PC-9 (cell line): ENCODE results near the gene BLOC1S1. TPM values are rescaled to one million over a fixed set of nuclear protein-coding genes. Genes with fewer than 3 reads are reported as not detected.

ENCODE experiments used
- BruUV-seq: library from RNA; stranded (reverse); fragments of 400-500 nt; replicated peaks from 2 replicates; lab custom pipeline; 2021; lab: Mats Ljungman, UMichigan
- CTCF ChIA-PET: fragments of 300-600 bp; sonication (Branson Sonifier 250); formaldehyde crosslinking; loops from one replicate; lab custom pipeline; 2022; ENCODE audit warnings: antibody characterized with exemption; lab: Charles Lee
- POLR2A ChIA-PET: fragments of 300-600 bp; sonication (Branson Sonifier 250); formaldehyde crosslinking; loops from one replicate; lab custom pipeline; 2022; ENCODE audit warnings: antibody characterized with exemption; ENCODE audit not compliant: unreplicated experiment; lab: Charles Lee
- DNase-seq, 2 experiments: peaks; one replicate each; pipeline versions ENCODE4 v3.0.0 to v3.0.0-alpha.2; 2015 to 2022; ENCODE audit warnings: mixed read lengths in 1 of 2
- H2AFZ ChIP-seq: fragments of 200-600 bp; sonication (generic); 2 replicates; pipeline ENCODE4 v1.8.1; 2017; ENCODE audit warnings: antibody characterized with exemption
- H3F3A ChIP-seq: fragments of 200-600 bp; sonication (generic); 2 replicates; pipeline ENCODE4 v1.8.1; 2017; ENCODE audit warnings: antibody characterized with exemption, mild to moderate bottlenecking, low read depth; ENCODE audit not compliant: insufficient read depth
- H3K27ac ChIP-seq: fragments of 200-600 bp; sonication (generic); 2 replicates; pipeline ENCODE4 v1.6.1; 2016; ENCODE audit warnings: mixed run types
- H3K27me3 ChIP-seq: fragments of 200-600 bp; sonication (generic); 2 replicates; pipeline ENCODE4 v1.6.1; 2016; ENCODE audit warnings: low read depth, mixed run types; ENCODE audit not compliant: insufficient read depth
- H3K36me3 ChIP-seq: fragments of 200-600 bp; sonication (generic); 2 replicates; pipeline ENCODE4 v1.6.1; 2016; ENCODE audit warnings: low read depth, mixed run types
- H3K4me1 ChIP-seq: fragments of 200-600 bp; sonication (generic); replicated peaks from 2 replicates; pipeline ENCODE4 v1.6.1; 2016; ENCODE audit warnings: mixed run types; ENCODE audit not compliant: insufficient read depth
- H3K4me2 ChIP-seq: fragments of 200-600 bp; sonication (generic); 2 replicates; pipeline ENCODE4 v1.6.1; 2017; ENCODE audit warnings: mixed run types
- H3K4me3 ChIP-seq: fragments of 200-600 bp; sonication (generic); 2 replicates; pipeline ENCODE4 v1.6.1; 2016; ENCODE audit warnings: mixed run types
- H3K79me2 ChIP-seq: fragments of 200-600 bp; sonication (generic); 2 replicates; pipeline ENCODE4 v1.6.1; 2017; ENCODE audit warnings: low read depth, mixed run types
- H3K9me2 ChIP-seq: fragments of 200-600 bp; sonication (generic); 2 replicates; pipeline ENCODE4 v1.8.1; 2017; ENCODE audit warnings: mild to moderate bottlenecking; ENCODE audit not compliant: insufficient read depth
- H3K9me3 ChIP-seq: fragments of 200-600 bp; sonication (generic); 2 replicates; pipeline ENCODE4 v1.8.1; 2016; ENCODE audit warnings: low read depth; ENCODE audit not compliant: insufficient read depth
- H4K20me1 ChIP-seq: fragments of 200-600 bp; sonication (generic); 2 replicates; pipeline ENCODE4 v1.8.1; 2017; ENCODE audit not compliant: insufficient read depth
- CTCF ChIP-seq: fragments of 200-600 bp; sonication (generic); conservative IDR thresholded peaks from 2 replicates; pipeline ENCODE4 v1.6.1; 2017; ENCODE audit warnings: mixed run types, antibody characterized with exemption, mild to moderate bottlenecking, moderate library complexity
- EZH2 ChIP-seq: fragments of 200-600 bp; sonication (generic); IDR thresholded peaks from 2 replicates; pipeline ENCODE4 v1.8.0; 2017; ENCODE audit warnings: antibody characterized with exemption, low read depth
- intact Hi-C: fragments of 100-400 bp; cut with micrococcal nuclease; formaldehyde crosslinking; loops from one replicate; pipeline ENCODE4 v1.10.0; 2022; ENCODE audit not compliant: unreplicated experiment
- total RNA-seq: library from RNA; stranded (reverse); gene quantifications from 2 replicates; pipeline ENCODE4 v1.2.3, GENCODE V29; 2021

The BLOC1S1 gene
- total RNA-seq, 1 experiment from 2014 or later, result 81.1 TPM

GRCh38 chr12:55736780-55737580 is 21.1 kb downstream of the BLOC1S1 start:
- no TSS peak for BruUV-seq
- no peaks in the 10 kb centered on the region for H3K9me2 ChIP-seq
- H3K36me3 ChIP-seq, result no peaks in the 10 kb centered on the region
- no peak overlapping the region for H3K4me3 ChIP-seq
- H3K4me2 ChIP-seq, result no peak overlapping the region
- peaks cover 10% of the 10 kb centered on the region; the same call in 1 of the 2 replicates for H3F3A ChIP-seq
- ChIA-PET CTCF (interaction anchor here (0.6 to 2.2 kb wide), 8 partner anchors 16 to 978 kb away, joined by 3 to 13 read pairs (median 4); partner anchors contain the start of genes ORMDL2, RAB5B, RDH5 and SARNP), POLR2A (no interaction called here)
- no peaks in the 10 kb centered on the region for H3K27me3 ChIP-seq
- no peak overlapping the region for H2AFZ ChIP-seq
- H3K79me2 ChIP-seq, result no peaks in the 10 kb centered on the region
- H3K9me3 ChIP-seq, result no peaks in the 10 kb centered on the region
- DNase-seq, result peak; percentile 70 to 74
- TF ChIP-seq EZH2, result no peak
- TF ChIP-seq CTCF, result peak; percentile 79
- intact Hi-C loops, result loop anchor here (1.0 to 5.0 kb wide), 3 partner anchors 56 to 900 kb away; a partner anchor contains a TSS
- no peak overlapping the region for H3K27ac ChIP-seq
- peaks cover 9% of the 10 kb centered on the region for H3K4me1 ChIP-seq
- no peaks in the 10 kb centered on the region for H4K20me1 ChIP-seq

- peak overlapping the region; percentile 98 for H3K4me2 ChIP-seq
- ChIA-PET CTCF (interaction anchor here (0.6 to 2.2 kb wide), 9 partner anchors 8 to 979 kb away, joined by 3 to 21 read pairs (median 5); partner anchors contain the start of genes CD63, ORMDL2, RDH5 and SARNP), POLR2A (interaction anchor here (1.3 kb wide), 1 partner anchor 196 kb away, joined by 6 read pairs; no protein-coding TSS in a partner anchor)
- H3F3A ChIP-seq, result peaks cover 10% of the 10 kb centered on the region; the same call in 1 of the 2 replicates
- BruUV-seq, result no TSS peak
- no peaks in the 10 kb centered on the region for H3K79me2 ChIP-seq
- no peaks in the 10 kb centered on the region for H4K20me1 ChIP-seq
- no peaks in the 10 kb centered on the region for H3K9me2 ChIP-seq
- H2AFZ ChIP-seq, result no peak overlapping the region
- DNase-seq, result no peak
- no peak for TF ChIP-seq CTCF
- no peak for TF ChIP-seq EZH2
- no peaks in the 10 kb centered on the region for H3K9me3 ChIP-seq
- H3K36me3 ChIP-seq, result no peaks in the 10 kb centered on the region
- no peaks in the 10 kb centered on the region for H3K27me3 ChIP-seq
- H3K27ac ChIP-seq, result no peak overlapping the region
- H3K4me1 ChIP-seq, result peaks cover 11% of the 10 kb centered on the region
- H3K4me3 ChIP-seq, result no peak overlapping the region
- intact Hi-C loops, result loop anchor here (1.0 to 5.0 kb wide), 5 partner anchors 56 to 900 kb away; partner anchors contain the start of genes RPS26 and ZC3H10
Measured at GRCh38 chr12:55737581-55738122, 21.8 kb downstream of the BLOC1S1 start.
